SK-N-SH (cell line): Measurements from ENCODE around the gene S100A6. TPM values are rescaled to one million over a fixed set of nuclear protein-coding genes. Genes with fewer than 3 reads are reported as not detected.

Source experiments
- CTCF ChIA-PET: fragments of 300-600, 350-600 bp; formaldehyde crosslinking; extraction: SDS; loops from one replicate; lab custom pipeline; 2021; lab: Yijun Ruan, JAX
- POLR2A ChIA-PET: fragments of 350-600 bp; sonication (Branson Sonifier 250); formaldehyde crosslinking; extraction: SDS; loops from one replicate; lab custom pipeline; 2020; ENCODE audit warnings: antibody characterized with exemption, inconsistent platforms; lab: Yijun Ruan, JAX
- DNase-seq: peaks from one replicate; pipeline ENCODE4 v3.0.0; 2012
- H2AFZ ChIP-seq: fragments of 200-600 bp; sonication (generic); 2 replicates; pipeline ENCODE4 v1.8.1; 2016; ENCODE audit warnings: antibody characterized with exemption, mild to moderate bottlenecking, low read depth
- H3F3A ChIP-seq: fragments of 200-600 bp; sonication (generic); replicated peaks from 2 replicates; pipeline ENCODE3; 2016; ENCODE audit warnings: antibody characterized with exemption, mild to moderate bottlenecking; ENCODE audit not compliant: insufficient read depth
- H3K27ac ChIP-seq, 2 experiments: fragments of 200-500 bp in 1 of 2; fragments of 200-600 bp in 1 of 2; sonication (Bioruptor generic) in 1 of 2; sonication (generic), shearing (Covaris generic) in 1 of 2; 2 replicates each; pipeline versions ENCODE4 v1.5.1 to v1.6.1; 2014 to 2016; ENCODE audit warnings: low read depth in 2 of 2, inconsistent platforms in 1 of 2, low read length in 1 of 2, mild to moderate bottlenecking in 1 of 2, mixed read lengths in 1 of 2
- H3K27me3 ChIP-seq: fragments of 200-600 bp; sonication (generic), shearing (Covaris generic); 2 replicates; pipeline ENCODE4 v1.6.1; 2016; ENCODE audit warnings: mixed run types; ENCODE audit not compliant: insufficient read depth
- H3K36me3 ChIP-seq, 2 experiments: fragments of 200-500 bp in 1 of 2; fragments of 200-600 bp in 1 of 2; sonication (Bioruptor generic) in 1 of 2; sonication (generic) in 1 of 2; replicated peaks in 1 of 2; 2 replicates each; pipeline versions ENCODE3 to v1.5.1; 2014 to 2016; ENCODE audit warnings: low read length in 1 of 2, mild to moderate bottlenecking in 1 of 2; ENCODE audit not compliant: insufficient read depth in 2 of 2, control insufficient read depth in 1 of 2
- H3K4me1 ChIP-seq, 2 experiments: fragments of 200-500 bp in 1 of 2; fragments of 200-600 bp in 1 of 2; sonication (Bioruptor generic) in 1 of 2; sonication (generic), shearing (Covaris generic) in 1 of 2; 2 replicates each; pipeline versions ENCODE4 v1.5.1 to v1.6.1; 2014 to 2016; ENCODE audit warnings: low read depth in 1 of 2, low read length in 1 of 2, mixed run types in 1 of 2; ENCODE audit not compliant: insufficient read depth in 2 of 2, control insufficient read depth in 1 of 2
- H3K4me2 ChIP-seq: fragments of 200-600 bp; sonication (generic), shearing (Covaris generic); 2 replicates; pipeline ENCODE4 v1.6.1; 2017; ENCODE audit warnings: mixed run types
- H3K4me3 ChIP-seq, 2 experiments: fragments of 200-500 bp in 1 of 2; fragments of 200-600 bp in 1 of 2; sonication (Bioruptor generic) in 1 of 2; sonication (generic), shearing (Covaris generic) in 1 of 2; 2 replicates each; pipeline versions ENCODE4 v1.5.1 to v1.8.1; 2014 to 2016; ENCODE audit warnings: low read depth in 2 of 2, inconsistent platforms in 1 of 2, low read length in 1 of 2, mild to moderate bottlenecking in 1 of 2, mixed read lengths in 1 of 2, moderate library complexity in 1 of 2
- H3K79me2 ChIP-seq: fragments of 200-600 bp; sonication (generic); 2 replicates; pipeline ENCODE4 v1.8.1; 2017; ENCODE audit warnings: mild to moderate bottlenecking; ENCODE audit not compliant: insufficient read depth
- H3K9ac ChIP-seq: fragments of 200-600 bp; sonication (generic); 2 replicates; pipeline ENCODE4 v1.6.1; 2017; ENCODE audit warnings: mixed run types
- H3K9me2 ChIP-seq: fragments of 200-600 bp; sonication (generic); 2 replicates; pipeline ENCODE4 v1.6.1; 2017; ENCODE audit warnings: mixed run types
- H3K9me3 ChIP-seq: fragments of 200-600 bp; sonication (generic); 2 replicates; pipeline ENCODE4 v1.6.1; 2017; ENCODE audit warnings: mixed run types, mild to moderate bottlenecking, moderate library complexity
- H4K20me1 ChIP-seq: fragments of 200-600 bp; sonication (generic); 2 replicates; pipeline ENCODE4 v1.6.1; 2017; ENCODE audit warnings: mild to moderate bottlenecking, mixed run types; ENCODE audit not compliant: insufficient read depth
- CHD2 ChIP-seq: fragments of 150-350 bp; IDR thresholded peaks from 2 replicates; pipeline ENCODE4 v1.6.1; 2018; ENCODE audit warnings: low read length; ENCODE audit not compliant: partially characterized antibody
- ELF1 ChIP-seq: IDR thresholded peaks from 2 replicates; pipeline ENCODE4 v1.4.0; 2012
- EP300 ChIP-seq, 2 experiments: IDR thresholded peaks; 2 replicates each; pipeline versions ENCODE4 v1.4.0 to v1.6.1; 2012; ENCODE audit warnings: borderline replicate concordance in 1 of 2, low read depth in 1 of 2, low read length in 1 of 2
- FOXM1 ChIP-seq: IDR thresholded peaks from 2 replicates; pipeline ENCODE4 v1.4.0; 2012; ENCODE audit warnings: low read depth, mild to moderate bottlenecking
- GATA2 ChIP-seq: sonication (generic); formaldehyde crosslinking; IDR thresholded peaks from 2 replicates; pipeline ENCODE4 v1.5.0; 2020; ENCODE audit warnings: mild to moderate bottlenecking, missing genetic modification reagents
- JUND ChIP-seq: IDR thresholded peaks from 2 replicates; pipeline ENCODE4 v1.4.0; 2012
- MEF2A ChIP-seq: IDR thresholded peaks from 2 replicates; pipeline ENCODE4 v1.4.0; 2012; ENCODE audit warnings: low read depth, borderline replicate concordance
- MXI1 ChIP-seq: IDR thresholded peaks from 2 replicates; pipeline ENCODE4 v1.6.1; 2012; ENCODE audit warnings: mild to moderate bottlenecking, low read depth, low read length, improper control_type of control experiment
- NFIC ChIP-seq: IDR thresholded peaks from 2 replicates; pipeline ENCODE4 v1.4.0; 2012; ENCODE audit warnings: borderline replicate concordance
- POLR2AphosphoS5 ChIP-seq: IDR thresholded peaks from 2 replicates; pipeline ENCODE4 v1.6.1; 2012; ENCODE audit warnings: low read depth, low read length
- RXRA ChIP-seq: IDR thresholded peaks from 2 replicates; pipeline ENCODE4 v1.4.0; 2012; ENCODE audit warnings: low read depth, mild to moderate bottlenecking, borderline replicate concordance
- SIN3A ChIP-seq: IDR thresholded peaks from 2 replicates; pipeline ENCODE4 v1.6.1; 2012; ENCODE audit warnings: low read depth, mild to moderate bottlenecking, low read length, moderate library complexity, borderline replicate concordance
- SMC3 ChIP-seq: IDR thresholded peaks from 2 replicates; pipeline ENCODE4 v1.6.1; 2012; ENCODE audit warnings: low read depth, low read length, improper control_type of control experiment
- TCF12 ChIP-seq: IDR thresholded peaks from 2 replicates; pipeline ENCODE4 v1.4.0; 2012
- WGBS: methylation state at CpG from one replicate; pipeline ENCODE4 v1.1.6; 2017; ENCODE audit warnings: low lambda C conversion rate; 5-methylcytosine and 5-hydroxymethylcytosine counted together
- polyA plus RNA-seq, 3 experiments: library from polyadenylated mRNA; depleted of rRNA; stranded (reverse); fragments of >200 nt; gene quantifications; 2 replicates each; pipeline ENCODE4 v1.2.3, GENCODE V29; 2012
- TF ChIP-seq, protein P1 (sequence below): fragments of 150-350 bp; IDR thresholded peaks from 2 replicates; pipeline ENCODE4 v1.6.1; 2016; ENCODE audit warnings: mild to moderate bottlenecking, low read depth, low read length
- TF ChIP-seq, protein P2 (sequence below): IDR thresholded peaks from 2 replicates; pipeline ENCODE4; 2012
- TF ChIP-seq, protein P3 (sequence below): fragments of 150-350 bp; IDR thresholded peaks from 2 replicates; pipeline ENCODE4 v1.6.1; 2017; ENCODE audit warnings: antibody characterized with exemption, low read length, low read depth, borderline replicate concordance

Gene S100A6
- polyA plus RNA-seq, 1 of the 3 experiments (the other 2 are of a cell fraction), result 895 TPM

DNA sequence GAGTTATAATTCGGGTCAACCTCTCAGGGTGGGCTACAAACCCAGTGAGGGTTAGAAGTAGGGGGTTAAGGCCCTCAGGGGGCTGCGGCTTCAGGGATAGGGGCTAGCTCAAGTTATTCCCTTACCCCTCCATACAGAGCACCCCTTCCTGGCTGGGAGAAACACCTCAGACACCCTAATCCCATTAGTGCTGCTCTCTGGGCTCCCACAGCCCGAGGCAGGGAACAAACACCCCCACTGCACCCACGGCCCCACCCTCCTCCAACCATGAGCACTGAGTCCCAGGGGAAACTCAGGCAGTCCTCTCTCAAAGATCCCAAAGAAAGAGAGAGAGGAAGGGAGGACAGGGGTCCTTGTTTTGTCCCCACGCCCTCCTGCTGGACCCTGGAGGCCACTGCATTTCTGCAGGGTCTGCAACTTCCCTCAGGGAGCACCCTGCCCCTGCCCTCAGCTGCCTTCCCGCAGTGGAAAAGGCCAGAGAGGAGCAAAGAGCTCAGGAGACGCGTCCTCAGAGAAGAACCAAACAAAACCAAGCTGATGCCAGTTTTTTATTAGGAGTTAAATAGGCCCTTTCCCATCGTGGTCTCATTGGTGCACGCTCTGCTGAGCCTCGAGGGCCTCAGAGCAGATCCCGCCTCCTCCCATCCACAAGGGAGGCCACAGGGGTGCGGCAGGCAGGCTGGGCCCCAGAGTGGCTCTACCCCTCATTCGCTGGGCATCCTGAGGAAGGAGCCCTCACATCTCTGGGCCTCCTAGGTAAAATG, 11.2 kb upstream of the S100A6 start:
- peaks cover 7% of the 10 kb centered on the region for H3F3A ChIP-seq
- H3K27ac ChIP-seq, result no peak overlapping the region
- peaks cover 58 to 65% of the 10 kb centered on the region in 2 experiments; a peak in 3 of 4 replicates for H3K4me1 ChIP-seq

DNA sequence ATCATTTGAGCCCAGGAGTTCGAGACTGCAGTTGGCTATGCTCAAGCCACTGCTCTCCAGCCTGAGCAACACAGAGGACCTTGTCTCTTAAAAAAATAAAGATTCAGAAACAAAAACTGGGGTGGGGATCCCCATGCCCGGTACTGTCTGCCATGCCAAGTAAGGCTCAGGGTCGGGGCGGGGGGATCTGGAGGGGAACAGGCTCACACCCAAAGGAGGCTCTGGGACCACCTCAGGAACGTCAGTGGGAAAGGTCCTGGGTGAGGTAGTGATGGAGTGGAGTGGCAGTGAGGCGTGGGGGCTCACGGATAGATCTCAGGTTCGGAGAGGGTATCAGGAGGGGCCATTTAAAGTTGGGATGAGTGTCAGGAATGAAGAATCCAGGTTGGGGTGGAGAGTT, 10.6 kb upstream of the S100A6 start:
- H3K9ac ChIP-seq, result no peak overlapping the region
- POLR2A ChIA-PET, result interaction anchor here (1.2 kb wide), 1 partner anchor 11 kb away, joined by 4 read pairs; the partner anchor contains the start of gene S100A6

More for the DNA sequence above, 11.2 kb upstream of the S100A6 start:
- H3K36me3 ChIP-seq, result no peaks in the 10 kb centered on the region
- no peaks in the 10 kb centered on the region for H3K9me3 ChIP-seq
- H2AFZ ChIP-seq, result no peak overlapping the region; the same call in 1 of the 2 replicates
- no peak for DNase-seq
- POLR2A ChIA-PET, result interaction anchor here (1.2 kb wide), 1 partner anchor 12 kb away, joined by 4 read pairs; the partner anchor contains the start of gene S100A6
- H3K79me2 ChIP-seq, result no peaks in the 10 kb centered on the region
- CTCF ChIA-PET, result interaction anchor here (1.7 to 11.8 kb wide), 3 partner anchors 10 to 36 kb away, joined by 5 to 62 read pairs (median 20); no protein-coding TSS in a partner anchor
- H4K20me1 ChIP-seq, result no peaks in the 10 kb centered on the region
- 77% methylated on average over 13 of the region's 14 CpGs for WGBS
- no peaks in the 10 kb centered on the region for H3K27me3 ChIP-seq
- no peaks in the 10 kb centered on the region for H3K9me2 ChIP-seq
- no peak overlapping the region for H3K9ac ChIP-seq
- TF ChIP-seq POLR2AphosphoS5 (no peak), JUND (no peak), FOXM1 (no peak), SIN3A (no peak), GATA2 (CRISPR knock-in tag) (no peak), SMC3 (no peak), NFIC (no peak), MXI1 (no peak), EP300 (IDR thresholded peaks at IDR 0.05; ENCODE audit: borderline replicate concordance in 1 of 2, low read depth in 1 of 2, low read length in 1 of 2) (no peak), ELF1 (no peak), CHD2 (no peak)
- TF ChIP-seq, protein P1, sequence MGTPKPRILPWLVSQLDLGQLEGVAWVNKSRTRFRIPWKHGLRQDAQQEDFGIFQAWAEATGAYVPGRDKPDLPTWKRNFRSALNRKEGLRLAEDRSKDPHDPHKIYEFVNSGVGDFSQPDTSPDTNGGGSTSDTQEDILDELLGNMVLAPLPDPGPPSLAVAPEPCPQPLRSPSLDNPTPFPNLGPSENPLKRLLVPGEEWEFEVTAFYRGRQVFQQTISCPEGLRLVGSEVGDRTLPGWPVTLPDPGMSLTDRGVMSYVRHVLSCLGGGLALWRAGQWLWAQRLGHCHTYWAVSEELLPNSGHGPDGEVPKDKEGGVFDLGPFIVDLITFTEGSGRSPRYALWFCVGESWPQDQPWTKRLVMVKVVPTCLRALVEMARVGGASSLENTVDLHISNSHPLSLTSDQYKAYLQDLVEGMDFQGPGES, result no peak
- TF ChIP-seq, protein P2, sequence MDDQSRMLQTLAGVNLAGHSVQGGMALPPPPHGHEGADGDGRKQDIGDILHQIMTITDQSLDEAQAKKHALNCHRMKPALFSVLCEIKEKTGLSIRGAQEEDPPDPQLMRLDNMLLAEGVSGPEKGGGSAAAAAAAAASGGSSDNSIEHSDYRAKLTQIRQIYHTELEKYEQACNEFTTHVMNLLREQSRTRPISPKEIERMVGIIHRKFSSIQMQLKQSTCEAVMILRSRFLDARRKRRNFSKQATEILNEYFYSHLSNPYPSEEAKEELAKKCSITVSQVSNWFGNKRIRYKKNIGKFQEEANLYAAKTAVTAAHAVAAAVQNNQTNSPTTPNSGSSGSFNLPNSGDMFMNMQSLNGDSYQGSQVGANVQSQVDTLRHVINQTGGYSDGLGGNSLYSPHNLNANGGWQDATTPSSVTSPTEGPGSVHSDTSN, result no peak
- TF ChIP-seq, protein P3, sequence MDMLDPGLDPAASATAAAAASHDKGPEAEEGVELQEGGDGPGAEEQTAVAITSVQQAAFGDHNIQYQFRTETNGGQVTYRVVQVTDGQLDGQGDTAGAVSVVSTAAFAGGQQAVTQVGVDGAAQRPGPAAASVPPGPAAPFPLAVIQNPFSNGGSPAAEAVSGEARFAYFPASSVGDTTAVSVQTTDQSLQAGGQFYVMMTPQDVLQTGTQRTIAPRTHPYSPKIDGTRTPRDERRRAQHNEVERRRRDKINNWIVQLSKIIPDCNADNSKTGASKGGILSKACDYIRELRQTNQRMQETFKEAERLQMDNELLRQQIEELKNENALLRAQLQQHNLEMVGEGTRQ, result no peak
- TF ChIP-seq, all 33 proteins: peak for 0
- Histone ChIP-seq H3K4me3 (no peak overlapping the region), H3K4me2 (no peak overlapping the region)

More for the DNA sequence above, 10.6 kb upstream of the S100A6 start:
- Histone ChIP-seq H3K4me2 (no peak overlapping the region; the same call in 1 of the 2 replicates), H3K9me2 (no peaks in the 10 kb centered on the region), H3K27ac (peak overlapping the region in 1 of 2 experiments; percentile 76; a peak in 3 of 4 replicates), H3K4me3 (no peak overlapping the region), H3K9me3 (no peaks in the 10 kb centered on the region), H2AFZ (no peak overlapping the region), H3K27me3 (no peaks in the 10 kb centered on the region), H3K79me2 (no peaks in the 10 kb centered on the region), H4K20me1 (no peaks in the 10 kb centered on the region), H3K36me3 (no peaks in the 10 kb centered on the region), H3F3A (peaks cover 7% of the 10 kb centered on the region), H3K4me1 (peaks cover 58 to 65% of the 10 kb centered on the region in 2 experiments; a peak in 3 of 4 replicates)
- CTCF ChIA-PET, result interaction anchor here (1.7 to 11.8 kb wide), 3 partner anchors 11 to 36 kb away, joined by 5 to 62 read pairs (median 20); no protein-coding TSS in a partner anchor
- no peak for DNase-seq
- TF ChIP-seq POLR2AphosphoS5, result no peak
- no peak for TF ChIP-seq ELF1
- no peak for TF ChIP-seq RXRA
- TF ChIP-seq, protein P1, result no peak
- TF ChIP-seq MEF2A, result no peak
- TF ChIP-seq TCF12, result no peak
- 89% methylated on average over 8 of the region's 8 CpGs for WGBS
